Measurements from ENCODE around the gene CIPC. TPM values are rescaled to one million over a fixed set of nuclear protein-coding genes. Genes with fewer than 3 reads are reported as not detected.

Gene CIPC
- total and polyA plus RNA-seq, 2 experiments from 2014 or later, result 16.5 to 35.3 TPM

- no peaks in the 10 kb centered on the region for H3K9me3 ChIP-seq (ENCODE audit: low read depth)
- H3K27ac ChIP-seq, result no peak overlapping the region
- H3K4me3 ChIP-seq, result no peak overlapping the region
- no peaks in the 10 kb centered on the region for H3K36me3 ChIP-seq
- DNase-seq (ENCODE audit: low read depth in 1 of 2, low spot score in 1 of 2), result no peak
- H3K4me1 ChIP-seq (ENCODE audit: low read depth), result no peaks in the 10 kb centered on the region
- H3K27me3 ChIP-seq, result peaks cover 43% of the 10 kb centered on the region
- no peak for TF ChIP-seq CTCF (IDR thresholded peaks at IDR 0.05; ENCODE audit: low read depth, low read length)
Observed at GRCh38 chr14:77130386-77130785, 32.3 kb downstream of the CIPC start.

- H3K27ac ChIP-seq, result no peak overlapping the region
- H3K9me3 ChIP-seq (ENCODE audit: low read depth), result no peaks in the 10 kb centered on the region
- no peak for DNase-seq (ENCODE audit: low read depth in 1 of 2, low spot score in 1 of 2)
- no peaks in the 10 kb centered on the region for H3K4me1 ChIP-seq (ENCODE audit: low read depth)
- H3K4me3 ChIP-seq, result no peak overlapping the region
- peaks cover 35% of the 10 kb centered on the region for H3K27me3 ChIP-seq
- no peak for TF ChIP-seq CTCF (IDR thresholded peaks at IDR 0.05; ENCODE audit: low read depth, low read length)
- no peaks in the 10 kb centered on the region for H3K36me3 ChIP-seq
Observed at GRCh38 chr14:77131206-77131605, 33.1 kb downstream of the CIPC start.

GRCh38 chr14:77131871-77132486 lies 33.9 kb downstream of the CIPC start:
- Histone ChIP-seq H3K27me3 (peaks cover 27% of the 10 kb centered on the region), H3K4me1 (ENCODE audit: low read depth) (no peaks in the 10 kb centered on the region), H3K9me3 (ENCODE audit: low read depth) (no peaks in the 10 kb centered on the region), H3K4me3 (no peak overlapping the region), H3K27ac (no peak overlapping the region), H3K36me3 (no peaks in the 10 kb centered on the region)
- TF ChIP-seq CTCF (IDR thresholded peaks at IDR 0.05; ENCODE audit: low read depth, low read length), result no peak
- no peak for DNase-seq (ENCODE audit: low read depth in 1 of 2, low spot score in 1 of 2)

- Histone ChIP-seq H3K27me3 (peaks cover 21% of the 10 kb centered on the region), H3K4me3 (no peak overlapping the region), H3K4me1 (ENCODE audit: low read depth) (no peaks in the 10 kb centered on the region), H3K27ac (no peak overlapping the region), H3K9me3 (ENCODE audit: low read depth) (no peaks in the 10 kb centered on the region), H3K36me3 (no peaks in the 10 kb centered on the region)
- no peak for TF ChIP-seq CTCF (IDR thresholded peaks at IDR 0.05; ENCODE audit: low read depth, low read length)
- DNase-seq (ENCODE audit: low read depth in 1 of 2, low spot score in 1 of 2), result peak; percentile 75 to 90
Observed at GRCh38 chr14:77133720-77134338, 35.8 kb downstream of the CIPC start.

GRCh38 chr14:77139022-77139421 lies 41.0 kb downstream of the CIPC start:
- Histone ChIP-seq H3K4me1 (ENCODE audit: low read depth) (peaks cover 2% of the 10 kb centered on the region), H3K27ac (no peak overlapping the region), H3K36me3 (no peaks in the 10 kb centered on the region), H3K4me3 (no peak overlapping the region), H3K9me3 (ENCODE audit: low read depth) (no peaks in the 10 kb centered on the region), H3K27me3 (peaks cover 68% of the 10 kb centered on the region)
- no peak for TF ChIP-seq CTCF (IDR thresholded peaks at IDR 0.05; ENCODE audit: low read depth, low read length)
- DNase-seq (ENCODE audit: low read depth in 1 of 2, low spot score in 1 of 2), result no peak
